Stimulated activated naive CD8-positive, alpha-beta T cell treated with anti-CD3 and anti-CD28 coated beads, Interleukin-15, amount 100 ng/mL, for 72 hours (primary cell): ENCODE measurements around the gene FCRL4.

Experiments
- ATAC-seq: fragments of 150-1000 bp; cut with Tn5 transposase; 2 replicates; pipeline ENCODE4 v1.10.0; 2021; ENCODE audit warnings: mild to moderate bottlenecking, moderate library complexity
- DNase-seq, 2 donors: peaks; one replicate each; pipeline ENCODE4 v3.0.0; 2021 to 2022
- H3K27ac Mint-ChIP-seq, 2 donors: one replicate each; pipeline ENCODE4 v1.8.0; 2022; ENCODE audit warnings: mild to moderate bottlenecking in 2 of 2, mixed read lengths in 2 of 2, moderate library complexity in 2 of 2
- H3K27me3 Mint-ChIP-seq: one replicate; pipeline ENCODE4 v1.8.0; 2022; ENCODE audit warnings: mixed read lengths
- H3K4me1 Mint-ChIP-seq: one replicate; pipeline ENCODE4 v1.8.0; 2022; ENCODE audit warnings: mild to moderate bottlenecking, mixed read lengths
- H3K4me3 Mint-ChIP-seq, 2 donors: one replicate each; pipeline ENCODE4 v1.8.0; 2022; ENCODE audit warnings: mild to moderate bottlenecking in 2 of 2, mixed read lengths in 2 of 2, moderate library complexity in 1 of 2
- H3K9me3 Mint-ChIP-seq, 2 donors: one replicate each; pipeline ENCODE4 v1.8.0; 2022; ENCODE audit warnings: mixed read lengths in 2 of 2

FCRL4 gene

GRCh38 chr1:157597959-157598667 is at the start of gene FCRL4:
FCRL4 (minus strand) TSS chr1:157598085; CDS start chr1:157597944, 141 bp downstream.
- H3K9me3 Mint-ChIP-seq: no peaks in the 10 kb centered on the region
- H3K27ac Mint-ChIP-seq: peak within 1 kb of the TSS in 1 of 2 donors; percentile 33
- H3K4me1 Mint-ChIP-seq: peaks cover 8% of the 10 kb centered on the region
- H3K27me3 Mint-ChIP-seq: peaks cover 27% of the 10 kb centered on the region
- DNase-seq: peak in 1 of 2 donors; percentile 6
- no peak within 1 kb of the TSS for H3K4me3 Mint-ChIP-seq
- peak; percentile 90 for ATAC-seq

DNA sequence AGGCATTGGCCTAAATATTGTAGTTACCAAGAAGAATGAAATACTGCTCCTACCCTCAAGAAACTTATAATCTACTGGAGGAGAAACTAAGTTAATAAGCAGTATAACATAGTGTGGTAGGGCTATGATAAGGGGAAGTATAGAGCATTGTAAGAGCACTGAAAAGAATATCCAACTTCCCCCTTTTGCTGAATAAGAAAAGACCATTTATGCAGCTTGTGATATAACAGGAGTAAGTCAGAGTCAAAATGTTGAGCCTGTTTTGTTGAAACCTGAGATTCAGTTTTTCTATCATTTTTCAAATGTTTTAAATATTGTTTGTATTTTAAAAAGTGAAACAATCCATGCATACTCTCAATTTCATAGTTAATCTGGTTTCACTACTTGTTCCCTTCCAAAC is 48.3 kb upstream of the FCRL4 start:
- Mint-ChIP-seq H3K27ac (no peak overlapping the region), H3K4me3 (no peak overlapping the region), H3K4me1 (no peaks in the 10 kb centered on the region), H3K9me3 (no peaks in the 10 kb centered on the region), H3K27me3 (no peaks in the 10 kb centered on the region)
- no peak for DNase-seq
- no peak for ATAC-seq

DNA sequence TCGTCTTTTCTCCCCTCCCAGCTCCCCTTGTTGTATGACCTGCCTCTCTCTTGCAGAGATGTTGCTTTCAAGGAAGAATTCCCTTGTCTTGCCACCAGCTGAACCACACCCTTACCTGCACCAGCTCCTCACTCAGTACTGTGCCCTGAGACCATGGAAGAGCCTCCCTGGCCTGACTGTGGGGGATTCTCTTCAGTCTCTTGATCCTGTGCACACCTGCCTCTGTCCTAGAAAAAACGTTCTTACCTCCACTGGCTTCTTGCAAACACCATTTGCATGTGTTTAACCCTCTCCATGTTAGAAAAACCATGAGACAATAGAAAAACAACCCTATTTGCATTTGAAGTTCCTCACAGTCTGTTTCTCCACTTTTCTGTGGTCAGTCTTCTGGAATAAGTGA is 43.3 kb upstream of the FCRL4 start:
- no peak overlapping the region for H3K4me3 Mint-ChIP-seq
- H3K27me3 Mint-ChIP-seq: no peaks in the 10 kb centered on the region
- no peaks in the 10 kb centered on the region for H3K4me1 Mint-ChIP-seq
- ATAC-seq (no peak), DNase-seq (no peak)
- H3K9me3 Mint-ChIP-seq: no peaks in the 10 kb centered on the region
- H3K27ac Mint-ChIP-seq: no peak overlapping the region

DNA sequence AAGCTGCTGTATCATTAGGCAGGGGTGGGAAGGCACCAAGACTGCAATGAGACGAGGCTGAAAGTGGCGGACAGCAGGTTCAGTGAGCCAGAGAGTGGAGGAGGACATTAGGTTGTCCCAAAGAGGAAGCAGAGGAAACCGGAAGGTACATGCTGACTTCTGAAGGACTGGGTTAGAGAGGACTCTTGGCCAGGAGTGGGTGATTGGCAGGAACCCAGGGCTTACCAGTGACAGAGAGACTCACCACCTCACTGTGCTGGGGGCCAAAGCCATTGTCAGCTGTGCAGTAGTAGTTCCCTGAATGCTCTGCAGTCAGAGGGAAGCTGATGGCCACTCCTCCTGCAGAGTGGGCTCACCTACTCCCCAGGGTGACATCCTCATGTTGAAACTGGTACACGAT is 41.9 kb upstream of the FCRL4 start:
- Mint-ChIP-seq H3K9me3 (no peaks in the 10 kb centered on the region), H3K27ac (no peak overlapping the region), H3K27me3 (no peaks in the 10 kb centered on the region), H3K4me1 (no peaks in the 10 kb centered on the region), H3K4me3 (no peak overlapping the region)
- DNase-seq (no peak), ATAC-seq (no peak)

DNA sequence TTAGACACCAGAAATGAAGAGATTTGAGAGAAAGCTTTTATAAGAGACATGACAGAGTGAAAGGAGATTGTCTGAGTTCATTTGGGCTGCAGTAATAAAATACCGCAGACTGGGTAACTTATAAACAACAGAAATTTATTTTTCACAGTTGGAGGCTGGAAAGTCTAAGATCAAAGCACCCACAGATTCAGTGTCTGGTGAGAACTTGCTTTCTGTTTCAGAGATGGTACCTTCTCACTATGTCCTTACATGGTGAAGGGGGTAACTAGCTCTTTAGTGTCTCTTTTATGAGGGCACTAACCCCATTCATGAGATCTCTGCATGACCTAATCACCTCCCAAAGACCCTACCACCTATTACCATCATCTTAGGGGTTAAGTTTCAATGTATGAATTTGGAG is 30.9 kb upstream of the FCRL4 start:
- no peak overlapping the region for H3K4me3 Mint-ChIP-seq
- DNase-seq (no peak), ATAC-seq (peak; percentile 64)
- H3K9me3 Mint-ChIP-seq: no peaks in the 10 kb centered on the region
- no peak overlapping the region for H3K27ac Mint-ChIP-seq
- H3K27me3 Mint-ChIP-seq: peaks cover 25% of the 10 kb centered on the region
- peaks cover 10% of the 10 kb centered on the region for H3K4me1 Mint-ChIP-seq

- Mint-ChIP-seq H3K27ac (no peak overlapping the region), H3K9me3 (no peaks in the 10 kb centered on the region), H3K4me3 (no peak overlapping the region), H3K27me3 (peaks cover 12% of the 10 kb centered on the region), H3K4me1 (peaks cover 10% of the 10 kb centered on the region)
- peak; percentile 71 for ATAC-seq
- peak; percentile 8 to 27 for DNase-seq
Observed at GRCh38 chr1:157626099-157626498, 28.2 kb upstream of the FCRL4 start.

DNA sequence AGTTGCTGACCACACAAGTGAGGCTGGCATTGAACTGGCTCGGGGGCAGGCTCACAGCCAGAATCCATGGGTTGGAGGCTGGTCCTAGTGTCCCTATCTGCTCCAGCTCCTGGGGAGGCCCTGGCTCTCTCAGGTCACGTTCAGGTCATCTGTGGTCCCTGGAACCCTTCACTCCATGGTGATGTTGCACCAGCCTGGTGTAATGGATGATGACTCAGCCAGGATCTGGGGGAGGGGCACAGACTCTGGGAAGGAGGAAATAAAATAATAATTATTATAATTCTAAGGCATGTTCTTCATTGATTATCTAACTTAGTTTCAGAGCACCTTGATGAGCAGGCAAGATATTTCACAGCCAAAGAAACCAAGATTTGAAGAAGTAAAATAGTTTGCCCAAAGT is 26.6 kb upstream of the FCRL4 start:
- DNase-seq (no peak), ATAC-seq (no peak)
- Mint-ChIP-seq H3K9me3 (no peaks in the 10 kb centered on the region), H3K27ac (peak overlapping the region in 1 of 2 donors; percentile 50), H3K4me1 (peaks cover 10% of the 10 kb centered on the region), H3K4me3 (no peak overlapping the region), H3K27me3 (peaks cover under 1% of the 10 kb centered on the region)

DNA sequence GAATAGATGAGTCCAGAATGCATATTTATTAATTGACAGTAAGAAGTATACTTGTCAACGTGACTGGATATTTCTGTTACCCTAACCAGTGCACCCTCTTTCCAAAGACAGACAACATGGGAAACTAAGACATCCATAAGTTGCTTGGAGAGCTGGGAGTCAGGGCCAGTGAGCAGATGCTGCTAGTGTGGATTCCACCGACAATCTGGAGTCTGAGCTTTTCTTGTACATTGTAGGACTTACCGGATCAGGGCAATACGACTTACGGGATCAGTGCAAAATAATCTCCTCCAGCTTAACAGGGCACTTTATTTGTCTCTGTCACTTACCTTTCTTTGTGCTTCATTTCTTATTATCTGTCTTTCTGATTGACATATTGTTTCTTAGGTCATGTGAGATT is 24.6 kb upstream of the FCRL4 start:
- Mint-ChIP-seq H3K27me3 (no peaks in the 10 kb centered on the region), H3K27ac (no peak overlapping the region), H3K4me3 (no peak overlapping the region), H3K9me3 (no peaks in the 10 kb centered on the region), H3K4me1 (no peaks in the 10 kb centered on the region)
- DNase-seq (no peak), ATAC-seq (no peak)

GRCh38 chr1:157618190-157618589 is 20.3 kb upstream of the FCRL4 start:
- DNase-seq: no peak
- no peak overlapping the region for H3K27ac Mint-ChIP-seq

DNA sequence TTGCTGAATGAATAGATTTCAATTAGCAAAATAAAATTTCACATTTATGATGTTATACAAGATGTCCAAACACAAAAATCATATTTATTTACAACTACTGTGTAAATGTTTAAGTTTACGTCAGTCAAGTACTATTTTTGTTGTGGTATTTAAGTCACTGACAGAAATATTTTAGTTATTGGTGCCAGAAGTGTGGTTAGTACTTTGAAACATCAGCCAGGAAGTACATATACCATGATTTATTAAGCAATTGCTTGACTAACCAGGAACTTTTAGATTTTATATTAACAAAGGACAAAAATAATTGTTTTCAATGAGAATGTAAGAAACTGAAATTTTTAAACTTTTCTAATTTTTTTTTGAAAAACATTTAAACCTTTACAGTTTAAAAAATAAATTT is 2.4 kb upstream of the FCRL4 start:
- Mint-ChIP-seq H3K27me3 (peaks cover 27% of the 10 kb centered on the region), H3K27ac (no peak overlapping the region), H3K9me3 (no peaks in the 10 kb centered on the region), H3K4me1 (peaks cover 8% of the 10 kb centered on the region), H3K4me3 (no peak overlapping the region)
- DNase-seq (no peak), ATAC-seq (no peak)

More at GRCh38 chr1:157618190-157618589, 20.3 kb upstream of the FCRL4 start:
- no peak overlapping the region for H3K4me3 Mint-ChIP-seq
- no peaks in the 10 kb centered on the region for H3K27me3 Mint-ChIP-seq
- no peaks in the 10 kb centered on the region for H3K9me3 Mint-ChIP-seq
- no peak for ATAC-seq
- no peaks in the 10 kb centered on the region for H3K4me1 Mint-ChIP-seq

DNA sequence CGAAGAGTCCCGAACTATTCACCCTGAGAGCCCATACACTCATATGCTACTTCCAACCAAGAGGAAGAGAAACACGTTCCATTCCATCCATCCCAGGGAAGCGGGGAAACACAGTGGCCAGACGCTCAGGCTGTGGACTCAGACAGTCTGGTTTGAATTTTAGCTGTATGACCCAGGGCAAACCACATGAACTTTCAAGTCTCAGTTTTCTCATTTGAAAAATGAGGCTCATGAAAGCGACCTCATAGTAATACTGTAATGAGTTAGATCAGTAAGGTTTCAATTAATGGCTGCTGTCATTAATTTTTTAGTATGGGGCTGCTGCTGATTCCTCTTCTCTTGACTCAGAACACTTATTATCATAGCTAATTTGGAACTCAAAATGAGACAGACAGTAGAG is 1.5 kb downstream of the FCRL4 start:
- ATAC-seq: no peak
- DNase-seq: no peak
- Mint-ChIP-seq H3K27me3 (peaks cover 19% of the 10 kb centered on the region), H3K27ac (no peak overlapping the region), H3K9me3 (no peaks in the 10 kb centered on the region), H3K4me1 (peaks cover 8% of the 10 kb centered on the region), H3K4me3 (no peak overlapping the region)

DNA sequence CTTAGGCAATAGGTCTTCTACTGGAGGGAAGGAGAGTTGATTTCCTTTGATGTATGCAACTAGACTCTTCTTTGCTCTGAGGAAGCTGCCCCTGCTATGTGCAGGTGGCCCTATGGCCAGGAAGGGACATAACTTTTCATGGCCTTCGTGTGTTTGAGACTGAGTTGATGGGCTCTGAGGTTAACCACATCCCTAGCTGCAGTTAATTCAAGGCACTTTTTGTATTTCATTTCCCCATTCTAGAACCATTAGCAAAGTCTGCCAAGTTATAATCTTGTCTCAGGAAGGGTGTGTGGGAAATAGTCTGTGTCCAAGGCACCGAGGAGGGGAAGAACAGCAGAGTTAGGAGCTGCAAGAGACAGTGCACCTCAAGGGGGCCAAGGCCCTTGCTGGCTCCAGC is 2.5 kb downstream of the FCRL4 start:
- Mint-ChIP-seq H3K9me3 (no peaks in the 10 kb centered on the region), H3K27me3 (peaks cover 19% of the 10 kb centered on the region), H3K27ac (no peak overlapping the region), H3K4me3 (no peak overlapping the region), H3K4me1 (peaks cover 8% of the 10 kb centered on the region)
- DNase-seq (no peak), ATAC-seq (peak; percentile 31)

DNA sequence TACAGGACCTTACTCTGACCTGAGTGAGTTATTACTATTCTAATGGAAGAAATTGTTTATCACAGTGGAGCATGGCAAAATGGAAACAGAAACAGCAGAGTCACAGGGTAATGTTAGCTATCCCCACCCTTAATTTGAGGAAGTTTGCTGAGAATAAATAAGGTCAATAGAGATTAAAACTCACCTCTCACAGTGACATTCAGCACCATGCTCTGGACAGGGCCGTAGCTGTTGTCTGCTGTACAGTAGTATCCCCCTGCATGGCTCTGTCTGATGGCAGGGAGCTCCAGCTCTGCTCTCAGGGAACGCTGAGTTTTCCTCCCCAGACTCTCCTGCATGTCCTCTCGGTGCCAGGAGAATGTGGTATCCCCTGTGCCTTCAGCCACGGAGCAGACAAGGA is 11.9 kb downstream of the FCRL4 start:
- H3K27me3 Mint-ChIP-seq: peaks cover 23% of the 10 kb centered on the region
- DNase-seq (no peak), ATAC-seq (no peak)
- H3K4me3 Mint-ChIP-seq: no peak overlapping the region
- H3K4me1 Mint-ChIP-seq: no peaks in the 10 kb centered on the region
- H3K27ac Mint-ChIP-seq: peak overlapping the region in 1 of 2 donors; percentile 30
- no peaks in the 10 kb centered on the region for H3K9me3 Mint-ChIP-seq

DNA sequence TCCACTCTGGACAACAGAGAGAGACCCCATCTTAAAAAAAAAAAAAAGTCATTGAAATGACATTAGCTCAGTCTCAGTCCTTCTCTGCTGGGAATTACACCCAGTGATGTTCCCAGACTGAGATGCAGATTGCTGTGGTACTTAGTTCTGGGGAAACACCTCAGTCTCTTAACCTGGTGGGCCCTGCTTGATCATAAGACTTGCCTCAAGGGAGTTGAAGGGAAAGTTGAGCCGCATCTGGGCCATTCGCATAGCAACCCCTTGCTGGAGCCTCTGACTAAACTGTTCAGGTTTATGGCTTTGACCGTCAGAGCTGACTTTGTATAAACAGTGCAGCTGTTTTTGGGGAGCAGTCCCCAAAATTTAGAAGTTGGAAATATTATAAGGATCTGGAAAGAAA is 13.4 kb downstream of the FCRL4 start:
- Mint-ChIP-seq H3K9me3 (no peaks in the 10 kb centered on the region), H3K27ac (no peak overlapping the region), H3K27me3 (peaks cover 16% of the 10 kb centered on the region), H3K4me3 (no peak overlapping the region), H3K4me1 (no peaks in the 10 kb centered on the region)
- ATAC-seq (no peak), DNase-seq (no peak)

DNA sequence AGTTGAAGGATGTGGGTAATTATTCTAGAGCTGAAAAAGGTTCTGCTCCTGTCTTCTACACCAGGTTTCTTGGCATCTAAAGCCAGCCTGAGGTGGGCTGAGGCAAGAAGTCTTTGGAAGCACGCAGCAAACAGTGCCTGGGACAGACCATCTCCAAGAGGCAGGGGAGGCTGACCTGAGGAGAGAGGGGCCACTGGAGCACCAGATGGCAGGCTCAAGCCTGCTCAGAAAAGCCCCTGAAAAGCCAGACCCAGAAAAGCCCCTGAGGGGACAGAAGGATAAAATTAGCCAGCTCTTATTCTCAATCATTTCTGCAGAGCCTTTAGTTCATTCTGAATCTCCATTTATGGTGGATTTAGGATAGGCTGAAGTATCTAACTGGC is 17.1 kb downstream of the FCRL4 start:
- H3K27me3 Mint-ChIP-seq: peaks cover 8% of the 10 kb centered on the region
- H3K4me3 Mint-ChIP-seq: no peak overlapping the region
- ATAC-seq (no peak), DNase-seq (no peak)
- no peaks in the 10 kb centered on the region for H3K4me1 Mint-ChIP-seq
- H3K27ac Mint-ChIP-seq: no peak overlapping the region
- H3K9me3 Mint-ChIP-seq: no peaks in the 10 kb centered on the region

GRCh38 chr1:157580179-157580827 is 17.6 kb downstream of the FCRL4 start:
- Mint-ChIP-seq H3K4me1 (no peaks in the 10 kb centered on the region), H3K27ac (peak overlapping the region in 1 of 2 donors; percentile 83), H3K9me3 (no peaks in the 10 kb centered on the region), H3K27me3 (peaks cover 8% of the 10 kb centered on the region), H3K4me3 (no peak overlapping the region)
- DNase-seq (peak; percentile 12 to 20), ATAC-seq (peak; percentile 43)

- no peak for DNase-seq
- Mint-ChIP-seq H3K27me3 (peaks cover 8% of the 10 kb centered on the region), H3K4me1 (no peaks in the 10 kb centered on the region), H3K9me3 (no peaks in the 10 kb centered on the region), H3K27ac (no peak overlapping the region), H3K4me3 (no peak overlapping the region)
- no peak for ATAC-seq
Observed at GRCh38 chr1:157577420-157577819, 20.5 kb downstream of the FCRL4 start.
